HK-2 (cell line): Measurements from ENCODE around the gene UBASH3A.

Source experiments
- DNase-seq: peaks from one replicate; pipeline ENCODE4 v3.0.0-alpha.2; 2018; ENCODE audit not compliant: unreplicated experiment

UBASH3A gene

GRCh38 chr21:42491328-42491727 is 87.6 kb downstream of the UBASH3A start:
- DNase-seq: no peak

DNA sequence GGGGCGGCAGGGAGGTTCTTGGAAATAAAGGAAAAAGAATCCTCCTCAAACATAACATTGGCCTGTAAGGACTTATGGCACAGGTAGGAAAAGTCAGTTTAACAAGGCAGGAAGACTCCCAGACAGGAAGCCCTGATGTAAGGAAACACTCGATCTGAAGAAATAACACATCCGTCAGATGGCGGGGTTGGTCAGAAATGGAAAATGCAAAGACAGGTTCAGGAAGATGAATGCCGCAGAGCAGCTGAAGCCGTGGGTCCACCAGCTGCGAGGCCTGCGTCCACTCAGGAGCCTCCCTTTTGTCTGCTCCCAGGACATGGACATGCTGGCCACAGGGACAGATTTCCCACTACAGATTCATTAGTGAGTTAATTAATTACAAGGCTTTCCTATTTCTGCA is 88.5 kb downstream of the UBASH3A start:
- DNase-seq: no peak

DNA sequence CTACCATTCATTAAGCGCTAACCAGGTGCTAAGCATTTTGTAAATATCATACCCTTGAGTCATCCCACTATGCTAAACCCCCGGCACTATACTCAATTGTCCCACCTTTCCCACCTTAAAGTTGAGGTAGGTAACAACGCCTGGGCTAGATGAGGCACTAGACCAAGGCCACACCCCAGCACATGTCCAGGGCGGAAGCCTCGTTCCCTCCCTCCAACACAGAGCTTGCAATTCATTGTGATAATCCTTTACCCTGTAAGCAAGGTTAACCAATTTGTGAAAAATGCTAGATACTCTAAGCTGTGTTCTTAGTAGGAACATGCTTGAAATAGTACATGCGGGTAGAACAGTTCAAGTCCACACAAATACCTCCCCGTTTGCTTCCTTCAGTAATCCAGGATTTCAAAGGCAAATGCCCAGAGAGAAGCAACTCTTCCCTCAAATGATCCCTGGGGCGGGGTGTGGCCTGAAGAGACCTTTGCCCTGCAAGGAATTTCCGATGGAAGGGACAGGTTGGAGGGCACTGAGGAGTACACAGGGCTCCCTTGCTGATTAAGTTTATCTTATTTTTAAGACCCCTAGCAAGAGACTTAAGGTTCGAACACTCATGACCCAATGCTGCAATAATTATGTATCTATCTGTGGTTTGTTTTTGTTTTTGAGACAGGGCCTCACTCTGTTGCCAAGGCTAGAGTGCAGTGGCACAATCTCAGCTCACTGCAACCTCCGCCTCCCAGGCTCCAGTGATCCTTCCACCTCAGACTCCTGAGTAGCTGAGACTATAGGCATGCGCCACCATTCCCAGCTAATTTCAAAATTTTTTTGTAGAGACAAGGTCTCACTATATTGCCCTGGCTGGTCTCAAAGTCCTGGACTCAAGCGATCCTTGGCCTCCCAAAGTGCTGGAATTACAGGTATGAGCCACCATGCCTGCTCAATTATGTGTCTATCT is 89.7 kb downstream of the UBASH3A start:
- DNase-seq: no peak

GRCh38 chr21:42495027-42495426 is 91.3 kb downstream of the UBASH3A start:
- DNase-seq: no peak

- DNase-seq: no peak
Observed at GRCh38 chr21:42495765-42496119, 92.0 kb downstream of the UBASH3A start.

- DNase-seq: peak; percentile 95
Observed at GRCh38 chr21:42496120-42496838, 92.6 kb downstream of the UBASH3A start, which contains the start of gene RSPH1. Gene RSPH1 (minus strand): TSS chr21:42496224. CDS start chr21:42496186, 38 bp downstream.

DNA sequence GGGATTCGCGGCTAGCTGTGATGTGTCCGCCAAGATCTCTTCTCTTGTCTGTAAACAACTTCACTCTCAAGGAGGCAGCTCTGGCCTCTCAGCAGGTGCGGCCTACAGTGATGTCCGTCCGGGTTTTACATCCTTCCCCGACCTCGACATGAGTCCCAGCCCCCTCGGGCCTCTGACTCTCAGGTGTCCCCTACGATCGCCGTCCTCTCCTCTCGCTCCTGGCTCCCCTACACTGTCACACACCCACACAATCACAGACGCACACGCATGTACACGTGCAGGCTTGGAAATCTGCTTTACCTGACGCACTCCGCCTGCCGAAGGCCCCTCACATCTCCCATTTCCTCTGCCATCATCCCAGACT is 93.1 kb downstream of the UBASH3A start:
- DNase-seq: no peak
